H9 (cell line): ENCODE results near the gene SPN. TPM values are rescaled to one million over a fixed set of nuclear protein-coding genes. Genes with fewer than 3 reads are reported as not detected.

Experiments used
- DNase-seq: peaks from one replicate; pipeline ENCODE4 v3.0.0-alpha.2; 2017
- H2AFZ ChIP-seq: one replicate; pipeline ENCODE4 v1.6.1; 2013; ENCODE audit warnings: mild to moderate bottlenecking, low read length, control low read depth, moderate library complexity
- H2AK5ac ChIP-seq: 2 replicates; pipeline ENCODE4 v1.6.1; 2013; ENCODE audit warnings: low read length, control low read depth, mixed read lengths; ENCODE audit not compliant: insufficient read length
- H2BK120ac ChIP-seq: one replicate; pipeline ENCODE4 v1.6.1; 2013; ENCODE audit warnings: low read depth, mild to moderate bottlenecking, low read length, control low read depth, inconsistent platforms; ENCODE audit not compliant: poor library complexity, severe bottlenecking
- H2BK12ac ChIP-seq: 2 replicates; pipeline ENCODE4 v1.6.1; 2013; ENCODE audit warnings: low read length, control low read depth, mixed read lengths, low read depth; ENCODE audit not compliant: insufficient read length
- H2BK15ac ChIP-seq: 2 replicates; pipeline ENCODE4 v1.6.1; 2013; ENCODE audit warnings: low read depth, low read length, control low read depth
- H2BK20ac ChIP-seq: one replicate; pipeline ENCODE4 v1.6.1; 2013; ENCODE audit warnings: low read depth, mild to moderate bottlenecking, low read length, control low read depth, inconsistent platforms; ENCODE audit not compliant: poor library complexity, severe bottlenecking
- H2BK5ac ChIP-seq: 2 replicates; pipeline ENCODE4 v1.6.1; 2013; ENCODE audit warnings: low read length, control low read depth, mixed read lengths; ENCODE audit not compliant: insufficient read length
- H3K14ac ChIP-seq: 2 replicates; pipeline ENCODE4 v1.6.1; 2013; ENCODE audit warnings: low read length, control low read depth; ENCODE audit not compliant: insufficient read depth
- H3K18ac ChIP-seq: 2 replicates; pipeline ENCODE4 v1.6.1; 2013; ENCODE audit warnings: low read depth, mild to moderate bottlenecking, mixed read lengths, low read length, control low read depth; ENCODE audit not compliant: insufficient read length
- H3K23ac ChIP-seq: 2 replicates; pipeline ENCODE4 v1.6.1; 2013; ENCODE audit warnings: low read length, control low read depth, mixed read lengths, low read depth; ENCODE audit not compliant: insufficient read length
- H3K23me2 ChIP-seq: 2 replicates; pipeline ENCODE4 v1.6.1; 2013; ENCODE audit warnings: low read depth, mild to moderate bottlenecking, mixed read lengths, low read length, control low read depth; ENCODE audit not compliant: insufficient read length, poor library complexity, severe bottlenecking
- H3K27ac ChIP-seq: 2 replicates; pipeline ENCODE4 v1.5.1; 2013; ENCODE audit warnings: low read length, control low read depth, mixed read lengths, low read depth; ENCODE audit not compliant: insufficient read length
- H3K27me3 ChIP-seq: 2 replicates; pipeline ENCODE4 v1.6.1; 2013; ENCODE audit warnings: low read length, control low read depth, inconsistent platforms; ENCODE audit not compliant: insufficient read depth
- H3K4ac ChIP-seq: 2 replicates; pipeline ENCODE4 v1.6.1; 2013; ENCODE audit warnings: low read depth, mild to moderate bottlenecking, control low read depth, inconsistent platforms, low read length, moderate library complexity
- H3K4me1 ChIP-seq: 2 replicates; pipeline ENCODE4 v1.6.1; 2013; ENCODE audit warnings: low read length, control low read depth, inconsistent platforms; ENCODE audit not compliant: insufficient read depth
- H3K4me2 ChIP-seq: 2 replicates; pipeline ENCODE4 v1.6.1; 2013; ENCODE audit warnings: low read length, control low read depth, mixed read lengths; ENCODE audit not compliant: insufficient read length, insufficient read depth
- H3K56ac ChIP-seq: 2 replicates; pipeline ENCODE4 v1.6.1; 2013; ENCODE audit warnings: low read depth, mild to moderate bottlenecking, mixed read lengths, low read length, control low read depth; ENCODE audit not compliant: insufficient read length
- H3K79me1 ChIP-seq: 2 replicates; pipeline ENCODE4 v1.6.1; 2013; ENCODE audit warnings: low read depth, mild to moderate bottlenecking, moderate library complexity, low read length, control low read depth, inconsistent platforms; ENCODE audit not compliant: insufficient read depth, poor library complexity, severe bottlenecking
- H3K79me2 ChIP-seq: 2 replicates; pipeline ENCODE4 v1.6.1; 2013; ENCODE audit warnings: low read length, control low read depth, inconsistent platforms; ENCODE audit not compliant: insufficient read depth
- H3K9ac ChIP-seq: 2 replicates; pipeline ENCODE4 v1.6.1; 2013; ENCODE audit warnings: low read length, control low read depth, mixed read lengths; ENCODE audit not compliant: insufficient read length; ENCODE audit errors: extremely low read depth
- H3K9me3 ChIP-seq: one replicate; pipeline ENCODE4 v1.6.1; 2013; ENCODE audit warnings: low read depth, low read length, inconsistent platforms; ENCODE audit not compliant: control insufficient read depth
- H3T11ph ChIP-seq: one replicate; pipeline ENCODE4 v1.6.1; 2013; ENCODE audit warnings: mild to moderate bottlenecking, low read length, control low read depth, inconsistent platforms
- H4K20me1 ChIP-seq: one replicate; pipeline ENCODE4 v1.6.1; 2013; ENCODE audit not compliant: control insufficient read depth, insufficient read length, insufficient read depth
- H4K5ac ChIP-seq: 2 replicates; pipeline ENCODE4 v1.6.1; 2013; ENCODE audit warnings: low read depth, mild to moderate bottlenecking, mixed read lengths, low read length, control low read depth; ENCODE audit not compliant: insufficient read length
- H4K8ac ChIP-seq: replicated peaks from 2 replicates; pipeline ENCODE4 v1.6.1; 2013; ENCODE audit warnings: low read length, control low read depth, mixed read lengths, low read depth; ENCODE audit not compliant: insufficient read length
- H4K91ac ChIP-seq: 2 replicates; pipeline ENCODE4 v1.6.1; 2013; ENCODE audit warnings: low read depth, mild to moderate bottlenecking, moderate library complexity, mixed read lengths, low read length, control low read depth; ENCODE audit not compliant: insufficient read length
- H3K27ac Mint-ChIP-seq, 3 experiments: 2 replicates in 2 of 3; 3 replicates in 1 of 3; pipeline ENCODE4 v1.8.0; 2020 to 2021; ENCODE audit warnings: mixed read lengths in 3 of 3, mild to moderate bottlenecking in 1 of 3, moderate library complexity in 1 of 3
- H3K27me3 Mint-ChIP-seq: 2 replicates; pipeline ENCODE4 v1.8.0; 2021; ENCODE audit warnings: low read depth, mild to moderate bottlenecking, moderate library complexity, mixed read lengths
- H3K36me3 Mint-ChIP-seq, 3 experiments: 2 replicates in 2 of 3; 3 replicates in 1 of 3; pipeline ENCODE4 v1.8.0; 2020 to 2021; ENCODE audit warnings: low read depth in 3 of 3, mixed read lengths in 3 of 3; ENCODE audit not compliant: insufficient read depth in 1 of 3
- H3K4me1 Mint-ChIP-seq, 2 experiments: 2 replicates each; pipeline ENCODE4 v1.8.0; 2020; ENCODE audit warnings: mixed read lengths in 2 of 2
- H3K4me3 Mint-ChIP-seq, 2 experiments: 2 replicates in 1 of 2; 3 replicates in 1 of 2; pipeline ENCODE4 v1.8.0; 2020 to 2021; ENCODE audit warnings: mild to moderate bottlenecking in 2 of 2, mixed read lengths in 2 of 2, moderate library complexity in 1 of 2
- H3K9me3 Mint-ChIP-seq, 2 experiments: 2 replicates in 1 of 2; 3 replicates in 1 of 2; pipeline ENCODE4 v1.8.0; 2020; ENCODE audit warnings: mild to moderate bottlenecking in 2 of 2, mixed read lengths in 2 of 2, moderate library complexity in 1 of 2
- CTCF ChIP-seq: fragments of 200-600 bp; sonication (generic); conservative IDR thresholded peaks from 3 replicates; pipeline ENCODE4 v1.8.0; 2021; ENCODE audit warnings: antibody characterized with exemption, mild to moderate bottlenecking
- WGBS: extraction: QIAGEN DNeasy Blood & Tissue Kit; methylation state at CpG from one replicate; pipeline ENCODE4 v1.1.7; 2013; ENCODE audit warnings: missing lambda C conversion rate, low lambda C conversion rate, mixed read lengths; ENCODE audit not compliant: insufficient read length; ENCODE audit errors: extremely low coverage; 5-methylcytosine and 5-hydroxymethylcytosine counted together
- total RNA-seq: library from RNA; stranded (reverse); gene quantifications from 2 replicates; pipeline ENCODE4 v1.2.1, GENCODE V29; 2021

The SPN gene
- total RNA-seq, 1 experiment from 2014 or later: 0.77 TPM

- Histone ChIP-seq H3K23me2 (peaks cover 8% of the 10 kb centered on the region), H3K4ac (no peak overlapping the region), H3T11ph (no peak overlapping the region), H3K23ac (no peak overlapping the region), H3K79me1 (no peaks in the 10 kb centered on the region), H2BK20ac (no peak overlapping the region), H2AFZ (no peak overlapping the region), H3K9ac (no peak overlapping the region), H3K9me3 (no peaks in the 10 kb centered on the region), H3K27ac (no peak overlapping the region), H4K5ac (no peak overlapping the region), H4K20me1 (no peaks in the 10 kb centered on the region), H2BK15ac (no peak overlapping the region), H3K27me3 (no peaks in the 10 kb centered on the region; the same call in 1 of the 2 replicates), H2AK5ac (no peak overlapping the region), H3K56ac (no peak overlapping the region), H3K14ac (no peak overlapping the region; the same call in 1 of the 2 replicates), H3K4me2 (no peak overlapping the region), H3K79me2 (no peaks in the 10 kb centered on the region), H2BK120ac (no peak overlapping the region), H4K91ac (no peak overlapping the region), H3K18ac (no peak overlapping the region), H4K8ac (no peak overlapping the region), H2BK5ac (no peak overlapping the region), H3K4me1 (peaks cover 2% of the 10 kb centered on the region; the same call in 1 of the 2 replicates), H2BK12ac (no peak overlapping the region)
- Mint-ChIP-seq H3K36me3 (no peaks in the 10 kb centered on the region; a peak in 1 of 7 replicates), H3K4me3 (no peak overlapping the region), H3K9me3 (no peaks in the 10 kb centered on the region; a peak in 1 of 5 replicates), H3K27me3 (peaks cover 9% of the 10 kb centered on the region; the same call in 1 of the 2 replicates), H3K4me1 (peaks cover 27 to 36% of the 10 kb centered on the region in 2 experiments), H3K27ac (no peak overlapping the region)
- DNase-seq: no peak
- no CpG with 5 or more reads among the region's 17 CpGs for WGBS
- no peak for TF ChIP-seq CTCF
These were observed 883 bp upstream of the SPN start for GRCh38 chr16:29662000-29662728.
